Putamen (tissue), 1 donor: Measurements from ENCODE around the gene NOVA1.
"Not testable (repeated sequence)": the region's sequence is repeated elsewhere in the genome, so short reads cannot be mapped to it uniquely, and the experiment has no call there.

Experiments used
- DNase-seq: peaks from one replicate; pipeline ENCODE4 v3.0.0-alpha.2; 2016; ENCODE audit warnings: low spot score

The NOVA1 gene, protein sequence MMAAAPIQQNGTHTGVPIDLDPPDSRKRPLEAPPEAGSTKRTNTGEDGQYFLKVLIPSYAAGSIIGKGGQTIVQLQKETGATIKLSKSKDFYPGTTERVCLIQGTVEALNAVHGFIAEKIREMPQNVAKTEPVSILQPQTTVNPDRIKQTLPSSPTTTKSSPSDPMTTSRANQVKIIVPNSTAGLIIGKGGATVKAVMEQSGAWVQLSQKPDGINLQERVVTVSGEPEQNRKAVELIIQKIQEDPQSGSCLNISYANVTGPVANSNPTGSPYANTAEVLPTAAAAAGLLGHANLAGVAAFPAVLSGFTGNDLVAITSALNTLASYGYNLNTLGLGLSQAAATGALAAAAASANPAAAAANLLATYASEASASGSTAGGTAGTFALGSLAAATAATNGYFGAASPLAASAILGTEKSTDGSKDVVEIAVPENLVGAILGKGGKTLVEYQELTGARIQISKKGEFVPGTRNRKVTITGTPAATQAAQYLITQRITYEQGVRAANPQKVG

DNA sequence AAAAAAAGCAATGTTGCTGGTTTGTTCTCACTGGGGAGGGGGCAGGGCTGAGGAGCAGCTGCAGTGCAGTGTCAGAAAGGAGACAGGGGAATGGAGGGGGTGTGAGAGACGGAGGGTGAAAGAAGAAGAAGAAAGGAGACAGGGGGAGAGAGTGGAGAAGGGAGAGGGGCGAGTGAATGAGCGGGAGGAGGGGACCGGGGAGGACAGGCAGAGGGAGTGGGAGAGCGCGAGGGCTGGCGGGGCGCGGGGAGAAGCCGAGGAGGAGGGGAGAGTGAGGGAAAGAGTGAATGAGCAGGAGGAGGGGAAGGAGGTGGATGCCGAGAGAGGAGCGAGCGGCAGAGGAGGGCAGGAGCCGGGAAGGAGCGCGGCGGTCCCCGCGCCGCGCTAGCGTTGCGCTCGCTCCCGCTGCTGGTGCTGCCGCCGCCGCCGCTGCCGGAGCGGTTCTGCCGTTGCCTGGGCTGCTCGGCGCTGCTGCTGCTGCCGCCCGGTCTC, at the start of gene NOVA1:
Gene NOVA1, minus strand, starts transcription at position 445 of the 492 bp plus-strand sequence. CDS start 597 bp downstream, outside the sequence.
- no peak for DNase-seq

DNA sequence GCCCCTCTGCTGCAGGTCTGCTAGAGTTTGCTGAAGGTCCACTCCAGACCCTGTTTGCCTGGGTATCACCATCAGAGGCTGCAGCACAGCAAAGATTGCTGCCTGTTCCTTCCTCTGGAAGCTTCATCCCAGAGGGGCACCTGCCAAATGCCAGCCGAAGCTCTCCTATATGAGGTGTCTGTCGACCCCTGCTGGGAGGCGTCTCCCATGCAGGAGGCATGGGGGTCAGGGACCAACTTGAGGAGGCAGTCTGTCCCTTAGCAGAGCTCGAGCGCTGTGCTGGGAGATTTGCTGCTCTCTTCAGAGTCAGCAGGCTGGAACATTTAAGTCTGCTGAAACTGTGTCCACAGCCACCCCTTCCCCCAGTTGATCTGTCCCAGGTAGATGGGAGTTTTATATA, 47.2 kb upstream of the NOVA1 start:
- DNase-seq, result not testable (repeated sequence)

DNA sequence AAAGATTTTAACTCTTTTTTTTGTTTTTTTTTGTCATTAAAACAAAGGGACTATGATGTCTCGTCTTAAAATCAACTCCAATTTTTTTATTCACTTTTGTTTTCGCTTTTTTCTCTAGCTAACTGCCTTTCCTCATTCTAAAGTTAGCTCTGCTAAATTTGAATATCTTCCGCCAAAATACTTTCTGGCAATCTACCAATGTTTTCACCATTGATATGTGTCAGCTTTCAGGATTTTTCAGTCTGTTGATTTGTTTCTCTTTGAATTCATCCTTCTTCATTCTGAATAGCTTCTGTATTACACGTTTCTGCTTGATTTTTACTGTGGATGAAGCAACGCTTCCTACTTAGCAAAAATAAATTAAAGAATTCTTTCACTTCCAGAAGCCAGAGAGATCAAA, 38.7 kb upstream of the NOVA1 start:
- DNase-seq, result no peak

DNA sequence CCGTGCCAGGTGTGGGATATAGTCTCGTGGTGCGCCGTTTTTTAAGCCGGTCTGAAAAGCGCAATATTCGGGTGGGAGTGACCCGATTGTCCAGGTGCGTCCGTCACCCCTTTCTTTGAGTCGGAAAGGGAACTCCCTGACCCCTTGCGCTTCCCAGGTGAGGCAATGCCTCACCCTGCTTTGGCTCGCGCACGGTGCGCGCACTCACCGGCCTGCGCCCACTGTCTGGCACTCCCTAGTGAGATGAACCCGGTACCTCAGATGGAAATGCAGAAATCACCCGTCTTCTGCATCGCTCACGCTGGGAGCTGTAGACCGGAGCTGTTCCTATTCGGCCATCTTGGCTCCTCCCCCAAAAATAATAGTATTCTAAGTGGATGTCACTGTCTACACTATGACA, 37.1 kb upstream of the NOVA1 start:
- DNase-seq, result not testable (repeated sequence)

- no peak for DNase-seq
These were observed 28.4 kb upstream of the NOVA1 start for GRCh38 chr14:26626256-26626655.

- DNase-seq, result no peak
These were observed 24.8 kb upstream of the NOVA1 start for GRCh38 chr14:26622611-26623010.

- DNase-seq, result no peak
These were observed 24.2 kb upstream of the NOVA1 start for GRCh38 chr14:26621807-26622560.

DNA sequence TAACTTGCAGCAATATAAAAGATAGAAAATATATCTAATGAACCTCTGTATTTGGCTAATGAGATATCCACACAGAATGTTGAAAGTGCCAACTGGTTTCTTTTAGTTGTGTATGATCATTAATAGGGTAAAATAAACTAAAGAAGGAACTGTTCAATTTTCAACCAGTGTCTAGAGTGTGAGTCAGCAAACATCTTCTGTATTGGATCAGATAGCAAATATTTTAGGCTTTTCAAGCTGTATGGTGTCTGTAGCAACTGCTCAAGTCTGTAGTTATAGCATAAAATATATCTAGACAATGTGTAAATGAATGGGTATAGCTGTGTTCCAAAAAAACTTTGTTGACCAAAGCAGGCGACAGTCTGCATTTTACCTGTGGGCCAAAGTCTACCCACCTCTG, 23.5 kb upstream of the NOVA1 start:
- no peak for DNase-seq

DNA sequence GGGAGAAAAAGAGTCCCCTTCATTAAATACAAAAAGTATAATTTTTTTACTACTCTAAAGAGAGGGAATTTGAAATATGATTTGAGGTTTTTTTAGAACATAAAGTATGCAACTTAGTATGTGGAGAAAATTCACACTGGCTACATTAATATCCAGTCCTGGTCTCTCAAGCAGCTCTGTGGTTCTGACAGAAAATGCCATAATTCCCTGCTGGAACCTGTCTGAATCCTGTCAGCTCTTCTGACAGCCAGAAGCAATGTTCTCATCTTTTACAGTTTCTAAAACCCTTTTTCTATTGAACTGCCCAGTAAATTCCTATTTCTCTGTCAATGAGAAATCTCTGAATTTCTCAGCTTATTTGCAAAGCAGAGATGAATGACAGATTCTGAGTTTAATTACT, 13.4 kb upstream of the NOVA1 start:
- no peak for DNase-seq

DNA sequence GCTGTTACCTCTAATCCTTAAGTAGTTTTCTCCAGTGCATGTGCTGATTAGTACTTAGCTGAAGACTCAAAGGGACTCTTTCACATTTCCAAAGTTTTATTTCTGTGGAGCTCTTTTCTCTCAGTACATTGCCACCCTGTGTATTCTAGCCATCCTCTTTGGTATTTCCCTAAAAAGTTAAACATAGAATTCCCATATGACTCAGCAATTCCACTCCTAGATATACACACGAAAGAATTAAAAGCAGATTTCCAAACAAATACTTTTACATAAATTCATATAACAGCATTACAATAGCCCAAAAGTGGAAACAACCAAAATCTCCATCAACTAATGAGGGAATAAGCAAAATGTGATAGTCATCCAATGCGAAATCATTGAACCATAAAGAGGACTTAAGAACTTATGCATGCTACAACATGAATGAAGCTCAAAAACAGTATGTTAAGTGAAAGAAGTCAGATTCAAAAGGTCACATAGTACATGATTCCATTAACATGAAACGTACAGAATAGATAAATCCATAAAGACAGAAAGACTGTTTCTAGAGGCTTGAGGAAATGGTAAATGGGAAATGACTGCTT, 9.0 kb upstream of the NOVA1 start:
- DNase-seq, result no peak

GRCh38 chr14:26605602-26606001, 7.8 kb upstream of the NOVA1 start:
- no peak for DNase-seq

DNA sequence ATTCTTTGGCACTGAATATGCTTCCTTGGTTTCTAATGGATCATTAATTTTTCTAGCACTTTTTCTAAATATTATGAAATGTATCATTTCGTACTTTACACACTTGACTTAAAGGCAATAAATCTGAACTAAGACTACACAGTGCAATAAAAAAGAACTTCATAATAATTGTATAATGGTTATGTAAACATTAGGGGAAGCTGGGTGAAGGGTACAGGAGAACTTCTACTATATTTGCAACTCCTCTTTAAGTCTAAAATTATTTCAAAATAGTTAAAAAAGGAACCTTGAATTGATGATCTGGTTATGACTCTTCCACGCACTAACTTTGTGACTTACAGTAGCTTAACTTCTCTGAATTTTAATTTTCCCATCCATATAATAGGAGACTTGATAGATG, 5.1 kb upstream of the NOVA1 start:
- DNase-seq, result no peak

DNA sequence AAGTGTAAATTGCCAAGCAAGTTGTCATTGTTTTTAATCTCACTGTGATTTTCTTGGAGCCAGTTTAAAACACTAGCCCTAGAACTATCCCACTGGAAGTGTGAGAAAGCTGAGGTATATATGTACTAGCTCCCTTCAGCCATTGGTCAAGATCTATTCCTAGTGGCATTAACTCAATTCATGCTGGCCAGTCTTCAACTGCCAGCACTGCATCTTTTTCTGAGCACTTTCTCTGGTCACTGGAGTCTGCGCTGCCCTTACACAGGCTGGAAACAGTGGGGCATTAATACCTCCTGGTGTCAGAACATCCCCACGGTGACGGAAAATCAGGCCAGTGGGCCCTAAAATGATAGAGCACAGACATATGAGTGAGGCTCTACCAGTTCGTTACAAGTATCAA, 4.0 kb upstream of the NOVA1 start:
- DNase-seq, result no peak

DNA sequence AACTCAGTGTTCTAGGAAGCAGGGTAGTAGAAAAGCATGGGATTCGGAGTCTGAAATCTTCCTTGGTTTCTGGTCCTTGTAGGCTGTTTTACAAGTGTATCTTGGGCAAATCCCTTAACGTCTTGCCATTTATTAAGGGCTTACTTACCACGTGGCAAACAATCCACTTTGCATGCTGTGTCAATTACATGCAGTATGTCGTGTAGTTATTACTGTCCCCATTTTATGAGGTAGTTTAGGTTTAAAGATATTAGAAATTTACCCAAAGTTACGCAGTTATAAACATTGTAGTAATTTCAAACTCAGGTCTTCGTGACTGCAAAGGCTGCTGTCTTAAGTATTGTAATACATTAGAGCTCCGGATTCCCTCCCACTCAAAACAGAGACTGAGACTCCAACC, 1.5 kb upstream of the NOVA1 start:
- no peak for DNase-seq

DNA sequence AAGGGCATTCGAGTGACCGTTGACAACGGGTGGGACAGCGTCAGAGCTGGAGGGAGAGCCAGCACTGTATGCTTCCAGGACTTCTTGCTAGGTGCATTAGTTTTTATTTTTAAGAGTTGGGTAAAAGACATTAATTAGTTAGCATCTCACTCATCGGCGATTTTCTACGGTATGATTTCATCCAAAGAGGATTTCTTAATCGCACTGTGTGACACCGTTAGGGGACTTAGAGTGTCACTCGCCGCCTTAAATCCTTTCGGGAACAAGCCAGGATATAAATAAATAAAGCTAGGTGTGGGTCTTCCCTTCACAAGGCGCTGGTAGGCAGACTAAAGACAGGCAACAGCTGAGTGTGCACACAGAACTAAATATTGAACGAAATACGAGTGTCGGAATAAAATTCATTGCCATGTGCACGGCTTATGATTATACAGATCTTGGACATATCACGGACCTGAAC, 869 bp upstream of the NOVA1 start:
- peak; percentile 53 for DNase-seq

GRCh38 chr14:26598081-26598671, 343 bp upstream of the NOVA1 start:
- peak; percentile 98 for DNase-seq

GRCh38 chr14:26597071-26597588, 703 bp downstream of the NOVA1 start:
- peak; percentile 59 for DNase-seq

GRCh38 chr14:26596543-26597061, 1.2 kb downstream of the NOVA1 start:
- DNase-seq, result peak; percentile 55

GRCh38 chr14:26595926-26596542, 1.8 kb downstream of the NOVA1 start:
- peak; percentile 17 for DNase-seq

DNA sequence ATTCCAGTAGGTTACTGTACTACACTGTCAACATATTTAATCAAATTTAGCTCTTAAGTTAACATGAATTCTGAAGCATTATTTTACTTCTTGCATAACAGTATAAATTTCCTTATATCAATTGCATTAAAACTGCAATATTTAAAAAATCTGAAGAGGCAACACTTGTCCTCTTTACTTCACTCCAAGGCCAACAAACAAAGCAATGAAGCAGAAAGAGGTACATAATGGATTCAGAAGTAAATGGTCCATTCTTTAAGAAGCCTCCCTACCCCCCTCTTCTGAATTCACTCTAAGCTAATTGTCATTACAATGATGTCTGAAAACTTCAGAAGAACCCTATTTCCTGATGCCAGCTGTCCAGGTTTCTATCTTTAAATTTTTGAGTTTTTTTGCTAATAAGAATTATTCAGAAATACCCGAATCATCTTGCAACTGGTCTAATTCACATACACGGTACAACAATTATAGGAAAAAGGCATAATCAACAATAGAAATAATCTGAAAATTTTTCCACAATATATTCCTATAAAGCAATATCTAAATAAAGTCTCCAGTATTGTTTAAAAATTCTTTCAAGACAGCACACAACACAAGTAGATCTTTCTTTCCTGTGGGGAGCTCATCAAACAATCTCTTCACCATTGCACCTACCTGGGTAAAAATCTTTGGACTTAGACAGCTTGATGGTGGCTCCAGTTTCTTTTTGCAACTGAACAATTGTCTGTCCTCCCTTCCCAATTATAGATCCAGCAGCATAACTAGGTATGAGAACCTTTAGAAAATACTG, 2.9 kb downstream of the NOVA1 start:
- peak; percentile 26 for DNase-seq
